DMS153 treated with DMSO at 0.1 percent for 48 hours (cell line): ENCODE results near the gene DFFB.

Experiments
- DNase-seq: peaks from one replicate; lab custom pipeline; 2025; ENCODE audit not compliant: unreplicated experiment; lab: John Stamatoyannopoulos, UW

Gene DFFB

DNA sequence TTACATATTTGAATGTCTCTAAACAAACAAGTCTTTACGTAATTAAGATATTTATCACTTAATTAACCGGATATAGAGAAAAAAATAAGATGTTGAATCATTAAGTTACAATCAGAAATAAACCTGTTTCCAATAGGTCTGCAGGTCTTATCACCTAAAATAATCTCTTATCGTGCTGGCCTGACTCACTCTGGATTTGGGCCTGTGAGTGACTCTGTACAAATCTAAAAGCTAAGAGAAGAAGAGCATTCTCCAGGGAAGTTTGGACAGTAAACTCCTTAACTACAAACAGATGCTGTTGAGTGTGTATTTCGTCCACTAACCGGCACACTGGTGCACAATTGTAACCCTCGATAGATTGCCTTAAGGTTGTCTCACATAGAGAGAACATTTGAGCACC is 25.6 kb upstream of the DFFB start:
- no peak for DNase-seq

DNA sequence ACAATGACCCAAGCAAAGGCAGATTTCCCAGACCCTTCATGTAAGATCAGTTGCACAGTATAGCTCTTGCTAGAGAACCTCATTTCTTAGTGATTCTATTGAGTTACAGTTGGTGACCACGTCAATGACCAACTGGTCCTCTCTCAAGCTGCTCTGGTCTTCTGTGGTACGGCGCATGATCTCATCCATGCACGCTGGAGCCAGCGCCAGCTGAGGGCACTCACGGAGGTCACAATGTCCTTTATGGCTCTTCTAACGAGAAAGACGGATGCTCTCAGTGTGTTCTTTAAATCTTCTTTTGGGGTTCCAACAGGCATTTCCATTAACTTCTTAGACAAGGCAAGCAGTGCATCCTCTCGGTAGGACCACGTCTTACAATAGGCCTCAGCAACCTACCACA is 22.6 kb upstream of the DFFB start:
- no peak for DNase-seq

DNA sequence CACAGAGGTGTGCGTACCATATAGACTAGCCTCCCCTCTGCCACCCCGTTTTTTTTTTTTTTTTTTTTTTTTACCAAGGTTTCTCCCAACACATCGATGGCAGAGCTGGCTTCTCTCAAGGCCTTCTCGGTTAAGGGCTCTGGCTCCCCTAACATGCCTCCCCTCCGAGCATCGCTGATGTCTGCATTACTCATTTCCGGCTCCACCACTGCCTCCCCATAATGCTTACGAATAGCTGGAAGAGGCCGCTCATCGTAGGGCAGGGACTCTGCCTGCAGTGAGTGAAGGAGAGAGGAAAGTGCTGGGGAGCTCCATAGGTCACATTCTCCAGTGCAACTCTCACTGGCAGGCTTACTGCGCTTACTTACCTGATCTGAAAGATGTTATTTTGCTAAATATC is 20.9 kb upstream of the DFFB start:
- no peak for DNase-seq

- DNase-seq = no peak
Observed at GRCh38 chr1:3837200-3837599, 20.1 kb upstream of the DFFB start.

- no peak for DNase-seq
Observed at GRCh38 chr1:3837685-3838084, 19.6 kb upstream of the DFFB start.

- no peak for DNase-seq
Observed at GRCh38 chr1:3838788-3839187, 18.5 kb upstream of the DFFB start.

GRCh38 chr1:3841491-3841890 is 15.8 kb upstream of the DFFB start:
- no peak for DNase-seq

DNA sequence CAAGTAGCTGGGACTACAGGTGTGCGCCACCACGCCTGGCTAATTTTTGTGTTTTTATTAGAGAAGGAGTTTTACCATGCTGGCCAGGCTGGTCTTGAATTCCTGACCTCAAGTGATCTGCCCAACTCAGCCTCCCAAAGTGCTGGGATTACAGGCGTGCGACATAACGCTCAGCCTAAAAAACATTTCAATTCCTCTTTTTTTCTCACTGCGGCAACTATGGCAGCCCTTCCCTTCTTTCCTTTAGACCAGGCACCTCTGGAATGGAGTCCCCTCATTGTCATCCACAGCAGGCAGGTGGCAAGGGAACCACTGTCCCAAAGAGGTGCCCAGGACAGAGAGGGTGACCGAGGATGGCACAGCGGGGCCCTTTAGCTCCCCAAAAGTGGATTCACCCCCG is 14.4 kb upstream of the DFFB start:
- DNase-seq = no peak

- DNase-seq = no peak
Observed at GRCh38 chr1:3846541-3846940, 10.7 kb upstream of the DFFB start.

- no peak for DNase-seq
Observed at GRCh38 chr1:3847081-3847480, 10.2 kb upstream of the DFFB start.

DNA sequence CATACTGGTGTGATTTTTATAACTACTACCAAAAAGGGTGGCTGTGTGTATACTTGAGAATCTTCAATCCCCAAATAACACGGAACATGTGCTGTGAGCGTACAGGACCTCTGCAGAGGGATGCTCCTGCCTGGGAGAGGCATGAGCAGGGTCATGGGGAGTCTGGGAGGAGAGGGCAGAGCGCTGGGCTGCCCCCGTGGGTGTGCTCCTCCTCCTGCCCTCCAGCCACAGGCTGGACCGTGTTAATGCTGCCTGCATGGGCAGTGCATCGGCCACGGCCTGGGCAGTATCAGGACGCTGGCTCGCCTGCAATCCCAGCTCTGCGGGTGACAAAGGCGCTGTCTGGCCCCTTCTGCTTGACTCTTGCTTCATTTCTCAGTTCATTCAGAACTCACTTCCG is 6.4 kb upstream of the DFFB start:
- no peak for DNase-seq

- DNase-seq = no peak
Observed at GRCh38 chr1:3851292-3851691, 6.0 kb upstream of the DFFB start.

GRCh38 chr1:3852091-3852490 is 5.2 kb upstream of the DFFB start:
- DNase-seq = no peak

DNA sequence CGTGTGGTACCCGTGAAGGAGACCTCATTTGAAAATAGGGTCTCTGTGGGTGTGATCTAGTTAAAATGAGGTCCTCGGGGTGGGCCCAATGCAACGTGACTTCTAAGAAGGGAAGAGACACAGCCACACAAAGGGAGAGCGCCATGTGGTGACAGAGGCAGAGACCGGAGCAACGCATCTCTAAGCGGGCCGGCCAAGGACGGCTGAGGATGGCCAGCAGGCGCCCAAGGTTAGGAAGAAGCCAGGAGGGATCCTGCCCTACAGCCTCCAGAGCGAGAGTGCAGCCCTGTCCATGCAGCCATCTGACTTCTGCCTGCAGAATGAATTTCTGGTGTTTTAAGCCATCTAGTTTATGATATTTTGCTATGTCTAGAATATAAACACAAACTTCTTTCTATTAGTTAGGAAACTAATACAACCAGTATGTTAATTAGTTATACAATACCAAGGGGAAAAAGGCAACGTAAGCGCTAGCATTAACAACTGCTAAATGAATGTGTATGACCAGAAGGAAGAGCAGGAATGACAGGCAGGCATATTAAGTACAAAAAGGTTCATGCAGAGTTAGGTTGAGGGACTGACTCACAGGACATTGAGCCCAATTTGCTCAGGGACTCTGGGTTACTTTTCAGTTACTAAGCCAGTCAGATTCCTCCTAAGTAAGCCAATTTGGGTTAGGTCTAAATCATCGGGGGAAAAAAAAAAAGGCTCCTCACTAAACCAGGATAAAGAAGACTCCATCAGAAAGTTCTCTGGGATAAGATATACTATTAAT is 4.4 kb upstream of the DFFB start:
- DNase-seq = no peak

DNA sequence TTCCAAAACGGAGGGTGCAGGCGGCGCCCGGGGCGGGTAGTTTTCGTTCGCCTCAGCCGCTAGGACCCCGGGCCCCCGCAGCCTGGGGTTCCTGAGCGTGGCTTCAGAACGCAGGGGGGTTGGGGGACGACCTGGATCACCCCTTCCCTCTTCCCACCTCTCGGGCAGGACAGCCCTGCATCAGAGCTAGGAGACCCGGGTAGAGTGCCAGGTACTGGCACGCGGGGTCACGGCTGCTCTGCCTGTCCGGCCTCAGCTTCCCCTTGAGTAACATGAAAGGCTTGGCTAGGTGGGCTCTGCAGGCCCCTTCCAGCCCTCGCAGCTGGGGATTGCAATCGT is 484 bp downstream of the DFFB start:
- no peak for DNase-seq

- DNase-seq = no peak
Observed at GRCh38 chr1:3858231-3858981, 1.1 kb downstream of the DFFB start.

GRCh38 chr1:3863231-3863935 is 6.1 kb downstream of the DFFB start:
- DNase-seq = no peak

- DNase-seq = no peak
Observed at GRCh38 chr1:3864884-3865283, 7.6 kb downstream of the DFFB start.

DNA sequence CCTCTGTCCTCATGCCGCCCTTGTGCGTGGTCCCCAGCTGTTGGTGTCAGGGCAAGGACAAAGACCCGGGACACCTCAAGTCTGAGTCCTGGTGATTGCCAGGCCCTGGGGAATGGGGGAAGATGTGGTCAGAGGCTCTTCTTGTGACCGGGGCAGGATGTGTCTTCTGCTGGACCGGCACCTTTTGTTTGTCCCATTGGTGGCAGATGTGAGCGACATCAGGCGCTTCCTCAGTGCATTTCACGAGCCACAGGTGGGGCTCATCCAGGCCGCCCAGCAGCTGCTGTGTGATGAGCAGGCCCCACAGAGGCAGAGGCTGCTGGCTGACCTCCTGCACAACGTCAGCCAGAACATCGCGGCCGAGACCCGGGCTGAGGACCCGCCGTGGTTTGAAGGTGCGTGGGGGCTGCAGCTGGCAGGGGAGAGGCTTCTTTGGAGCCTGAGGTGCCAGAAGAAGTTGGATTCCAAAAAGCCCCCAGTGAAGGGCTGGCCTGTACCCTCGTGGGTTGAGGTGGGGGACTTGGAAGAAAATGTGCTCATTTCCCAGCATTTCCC is 8.4 kb downstream of the DFFB start:
- no peak for DNase-seq

DNA sequence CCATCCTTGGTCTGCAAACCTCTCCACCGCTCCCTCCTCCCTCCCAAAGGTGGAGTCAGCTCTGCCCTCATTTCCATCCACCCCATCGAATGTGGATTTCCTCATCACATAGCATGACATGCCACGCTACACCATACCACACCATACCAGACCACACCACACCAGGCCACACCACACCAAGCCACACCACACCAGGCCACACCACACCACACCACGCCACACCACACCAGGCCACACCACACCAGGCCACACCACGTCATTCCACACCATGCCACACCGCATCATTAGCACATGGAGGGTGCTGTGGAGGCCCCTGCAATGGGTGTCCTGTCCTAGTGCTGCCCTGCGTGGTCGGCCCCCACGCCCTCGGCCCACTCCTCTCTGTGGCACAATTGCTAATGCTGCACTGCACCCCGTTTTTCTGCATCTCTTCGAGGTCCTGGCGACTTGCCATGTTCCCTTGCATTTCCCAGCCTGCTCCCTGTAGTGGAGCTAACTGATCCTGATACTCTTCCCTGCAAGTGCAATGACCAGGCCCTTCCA is 11.3 kb downstream of the DFFB start:
- DNase-seq = no peak

DNA sequence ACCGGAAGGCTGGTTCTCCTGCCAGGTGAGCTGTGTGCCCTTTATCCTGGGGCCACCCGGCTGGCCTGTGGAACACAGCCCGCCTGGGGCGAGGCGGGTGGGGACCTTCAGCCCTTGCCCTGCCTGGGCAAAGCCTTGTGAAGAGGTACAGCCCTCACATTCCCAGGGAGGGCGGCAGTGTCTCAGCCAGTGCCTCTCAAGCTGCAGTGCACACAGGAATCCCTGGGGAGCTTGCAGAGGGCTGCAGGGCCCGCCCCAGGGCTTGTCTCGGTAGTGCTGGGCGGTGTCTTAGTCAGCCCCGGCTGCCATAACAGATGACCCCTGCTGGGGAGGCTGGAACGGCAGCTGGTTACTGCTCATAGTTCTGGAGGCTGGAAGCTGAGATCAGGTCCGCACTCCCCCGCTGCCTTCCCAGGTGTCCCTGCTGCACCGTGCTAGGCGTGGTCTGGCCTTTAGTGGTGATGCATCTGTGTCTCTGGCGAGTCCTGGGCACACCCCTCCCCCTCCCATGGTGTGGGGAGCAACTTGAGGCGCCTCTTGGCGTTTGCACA is 12.6 kb downstream of the DFFB start:
- peak; percentile 72 for DNase-seq
